GM12874 (cell line): ENCODE results near the gene TNC.

ENCODE experiments used
- TF ChIP-seq, protein P1 (sequence below): IDR thresholded peaks from 2 replicates; pipeline ENCODE4 v1.5.1; 2011; ENCODE audit warnings: low read depth, mild to moderate bottlenecking, control low read depth, low read length, moderate library complexity; ENCODE audit not compliant: insufficient read depth

TNC gene

GRCh38 chr9:115084157-115084556, 33.8 kb downstream of the TNC start:
- TF ChIP-seq, protein P1, sequence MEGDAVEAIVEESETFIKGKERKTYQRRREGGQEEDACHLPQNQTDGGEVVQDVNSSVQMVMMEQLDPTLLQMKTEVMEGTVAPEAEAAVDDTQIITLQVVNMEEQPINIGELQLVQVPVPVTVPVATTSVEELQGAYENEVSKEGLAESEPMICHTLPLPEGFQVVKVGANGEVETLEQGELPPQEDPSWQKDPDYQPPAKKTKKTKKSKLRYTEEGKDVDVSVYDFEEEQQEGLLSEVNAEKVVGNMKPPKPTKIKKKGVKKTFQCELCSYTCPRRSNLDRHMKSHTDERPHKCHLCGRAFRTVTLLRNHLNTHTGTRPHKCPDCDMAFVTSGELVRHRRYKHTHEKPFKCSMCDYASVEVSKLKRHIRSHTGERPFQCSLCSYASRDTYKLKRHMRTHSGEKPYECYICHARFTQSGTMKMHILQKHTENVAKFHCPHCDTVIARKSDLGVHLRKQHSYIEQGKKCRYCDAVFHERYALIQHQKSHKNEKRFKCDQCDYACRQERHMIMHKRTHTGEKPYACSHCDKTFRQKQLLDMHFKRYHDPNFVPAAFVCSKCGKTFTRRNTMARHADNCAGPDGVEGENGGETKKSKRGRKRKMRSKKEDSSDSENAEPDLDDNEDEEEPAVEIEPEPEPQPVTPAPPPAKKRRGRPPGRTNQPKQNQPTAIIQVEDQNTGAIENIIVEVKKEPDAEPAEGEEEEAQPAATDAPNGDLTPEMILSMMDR: no peak

- TF ChIP-seq, protein P1: no peak
Measured at GRCh38 chr9:115080242-115080641, 37.7 kb downstream of the TNC start.

- TF ChIP-seq, protein P1: no peak
Measured at GRCh38 chr9:115079156-115079555, 38.8 kb downstream of the TNC start.

DNA sequence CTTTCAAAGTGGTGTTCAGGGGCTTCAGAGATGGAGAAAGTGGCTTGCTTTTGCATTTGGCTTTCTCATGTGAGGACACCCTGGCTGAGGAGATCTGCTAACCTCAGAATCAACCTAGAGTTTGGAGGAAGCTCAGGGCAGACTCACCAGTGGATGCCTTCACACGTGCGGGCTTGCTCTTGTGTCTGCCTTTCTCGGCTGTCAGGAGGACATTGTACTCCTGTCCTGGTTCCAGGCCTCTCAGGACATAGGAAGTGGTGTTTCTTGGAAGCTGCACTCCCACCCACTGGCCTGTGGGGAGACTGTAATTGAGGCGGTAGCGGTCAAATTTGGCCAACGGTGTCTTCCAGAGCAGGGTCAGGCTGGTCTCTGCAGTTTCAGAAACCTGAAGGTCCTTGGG, 44.5 kb downstream of the TNC start:
- TF ChIP-seq, protein P1: no peak

- TF ChIP-seq, protein P1: no peak
Measured at GRCh38 chr9:115071176-115071575, 46.8 kb downstream of the TNC start.

GRCh38 chr9:115069771-115070170, 48.2 kb downstream of the TNC start:
- TF ChIP-seq, protein P1: no peak

DNA sequence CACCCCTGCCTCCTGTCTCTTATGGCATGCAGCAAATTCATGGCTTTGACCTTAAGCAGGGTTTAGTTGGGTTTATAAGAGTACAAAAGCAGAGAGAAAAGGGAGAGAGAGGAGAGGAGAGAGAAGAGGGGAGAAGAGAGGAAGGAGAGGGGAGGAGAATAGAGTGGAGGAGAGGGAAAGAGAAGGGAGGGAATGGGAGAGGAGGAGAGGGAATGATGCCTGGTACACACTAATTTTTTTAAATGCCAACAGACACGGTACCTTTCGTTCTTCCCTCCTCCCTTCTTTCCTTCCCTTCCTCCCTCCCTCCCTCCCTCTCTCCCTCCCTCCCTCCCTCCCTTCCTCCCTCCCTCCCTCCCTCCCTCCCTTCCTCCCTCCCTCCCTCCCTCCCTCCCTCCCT, 48.7 kb downstream of the TNC start:
- TF ChIP-seq, protein P1: no peak

GRCh38 chr9:115068031-115068430, 49.9 kb downstream of the TNC start:
- TF ChIP-seq, protein P1: no peak
